Measurements from ENCODE around the gene FKBP10.
"Not testable (repeated sequence)": the region's sequence is repeated elsewhere in the genome, so short reads cannot be mapped to it uniquely, and the experiment has no call there.

The FKBP10 gene

DNA sequence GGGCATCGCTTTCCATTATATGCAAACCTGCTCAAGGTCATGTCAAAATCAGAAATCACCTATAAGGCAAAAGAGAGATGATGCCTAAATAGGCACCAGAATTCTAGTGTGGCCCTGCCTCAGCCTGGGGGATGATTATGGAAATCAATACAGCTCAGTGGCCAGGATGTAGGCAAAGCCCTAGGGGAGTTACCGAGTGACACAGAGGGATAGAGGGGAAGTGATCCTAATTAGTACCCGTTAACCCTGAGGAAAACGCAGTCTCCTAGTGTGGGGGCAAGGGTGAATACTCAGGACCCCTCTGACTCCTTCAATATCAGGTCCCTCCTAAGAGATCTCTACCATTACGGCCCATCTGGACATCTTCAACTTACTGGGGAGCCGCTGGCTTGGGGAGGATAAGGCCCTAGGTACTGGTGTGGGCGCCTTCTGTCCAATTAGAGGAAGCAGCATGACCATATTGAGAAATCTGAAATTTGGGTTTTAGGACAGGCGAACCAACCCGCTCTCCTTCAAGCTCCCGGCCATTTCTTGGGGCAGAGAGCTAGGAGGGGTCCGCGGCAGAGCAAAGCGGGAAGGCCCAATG, 22.5 kb downstream of the FKBP10 start:
- peak overlapping the region; percentile 82 for H3K4me3 ChIP-seq (ENCODE audit: low read depth, low read length)
- no peak for DNase-seq (ENCODE audit: low read depth)

DNA sequence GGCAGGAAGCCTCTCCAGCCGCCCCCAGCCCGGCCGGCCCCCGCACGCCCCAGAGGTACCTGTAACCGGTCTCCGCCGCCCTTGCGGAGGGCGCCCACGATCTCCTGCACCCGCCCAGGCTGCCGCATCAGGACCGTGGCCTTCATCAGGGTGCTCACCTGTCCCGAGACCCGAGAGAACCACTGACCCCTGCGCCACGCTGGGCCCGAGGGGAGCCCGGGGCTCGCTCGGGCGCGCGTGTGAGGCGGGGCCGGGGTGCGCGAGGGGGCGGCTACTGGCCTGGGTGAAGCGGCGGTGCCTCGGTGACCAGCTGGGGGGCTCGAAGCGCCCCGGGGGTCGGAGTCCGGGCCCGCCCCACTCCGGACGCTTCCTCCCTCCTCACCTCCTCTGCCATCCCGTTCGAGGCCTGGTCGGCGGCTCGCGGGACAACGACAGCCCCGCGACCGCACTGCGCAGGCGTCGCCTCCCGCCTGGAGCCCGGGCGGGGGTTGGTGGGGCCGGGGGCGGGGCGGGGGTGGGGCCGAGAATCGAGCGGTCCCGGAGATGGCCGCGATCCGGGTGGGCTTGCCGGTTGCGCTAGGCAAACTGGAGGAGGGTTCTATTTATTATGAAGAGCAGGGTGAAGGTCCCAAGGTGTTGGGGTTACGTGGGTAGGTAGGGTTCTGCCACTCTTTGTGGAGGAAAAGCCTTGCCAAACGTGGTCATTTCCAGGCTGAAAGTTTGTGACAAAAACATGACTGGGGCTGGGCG, 23.2 kb downstream of the FKBP10 start, which contains the start of gene NT5C3B:
Gene NT5C3B, minus strand, starts transcription at position 433 of the 750 bp plus-strand sequence. Its CDS starts 39 bp downstream, at position 394.
- no peak for DNase-seq (ENCODE audit: low read depth)
- peak within 1 kb of the TSS; percentile 82 for H3K4me3 ChIP-seq (ENCODE audit: low read depth, low read length)

DNA sequence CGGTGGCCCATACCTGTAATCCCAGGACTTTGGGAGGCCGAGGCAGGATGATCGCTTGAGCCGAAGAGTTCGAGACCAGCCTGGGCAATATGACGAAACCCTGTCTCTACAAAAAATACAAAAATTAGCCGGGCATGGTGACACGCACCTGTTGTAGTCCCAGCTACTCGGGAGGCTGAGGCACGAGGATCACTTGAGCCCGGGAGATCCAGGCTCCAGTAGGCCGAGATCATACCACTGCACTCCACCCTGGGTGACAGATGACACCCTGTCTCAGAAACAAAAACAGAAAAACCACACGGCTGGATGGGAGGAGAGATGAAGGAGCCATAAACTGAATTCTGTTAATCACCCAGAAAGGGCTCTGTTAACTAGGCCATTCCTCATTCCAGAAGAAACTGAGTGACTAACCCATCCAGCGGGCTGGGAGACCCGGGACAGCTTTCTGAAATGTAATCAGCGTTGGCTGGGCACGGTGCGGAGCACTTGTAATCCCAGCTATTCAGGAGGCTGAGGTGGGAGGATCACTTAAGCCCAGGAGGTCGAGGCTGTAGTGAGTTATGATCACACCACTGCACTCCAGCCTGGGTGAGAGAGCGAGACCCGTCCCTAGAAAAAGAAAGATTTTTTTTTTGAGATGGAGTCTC, 23.9 kb downstream of the FKBP10 start:
- H3K4me3 ChIP-seq (ENCODE audit: low read depth, low read length) = peak overlapping the region; percentile 82
- no peak for DNase-seq (ENCODE audit: low read depth)

DNA sequence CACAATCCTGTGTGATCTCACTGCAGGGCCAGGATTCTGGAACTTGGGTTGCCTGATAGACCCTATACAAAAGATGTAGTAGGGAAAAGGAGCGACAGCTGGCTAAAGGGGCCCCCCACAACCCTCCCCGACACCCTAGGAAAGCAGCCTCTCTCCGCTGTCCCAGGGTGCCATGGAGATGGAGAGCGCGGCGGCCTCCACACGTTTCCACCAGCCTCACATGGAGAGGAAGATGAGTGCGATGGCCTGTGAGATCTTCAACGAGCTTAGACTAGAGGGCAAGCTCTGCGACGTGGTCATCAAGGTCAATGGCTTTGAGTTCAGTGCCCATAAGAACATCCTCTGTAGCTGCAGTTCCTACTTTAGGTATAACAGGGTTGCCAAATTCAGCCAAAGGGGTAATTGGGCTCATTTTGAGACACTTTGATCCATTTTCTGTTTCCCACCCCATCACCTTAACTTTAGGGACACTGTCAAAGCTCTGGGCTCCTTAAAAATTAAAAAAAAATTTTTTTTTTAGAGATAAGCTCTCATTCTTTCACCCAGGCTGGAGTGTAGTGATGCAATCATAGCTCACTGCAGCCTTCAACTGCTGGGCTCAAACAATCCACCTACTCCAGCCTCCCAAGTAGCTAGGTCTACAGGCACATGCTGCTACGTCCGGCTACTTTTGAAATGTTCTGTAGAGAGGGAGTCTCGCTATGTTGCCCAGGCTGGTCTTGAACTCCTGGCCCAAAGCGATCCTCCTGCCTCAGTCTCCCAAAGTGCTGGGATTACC, 25.1 kb downstream of the FKBP10 start, which contains the start of gene KLHL10:
Gene KLHL10, plus strand, starts transcription at position 65 of the 778 bp plus-strand sequence. Its CDS starts 108 bp downstream, at position 173.
- no peak within 1 kb of the TSS for H3K4me3 ChIP-seq (ENCODE audit: low read depth, low read length)
- DNase-seq (ENCODE audit: low read depth) = no peak

DNA sequence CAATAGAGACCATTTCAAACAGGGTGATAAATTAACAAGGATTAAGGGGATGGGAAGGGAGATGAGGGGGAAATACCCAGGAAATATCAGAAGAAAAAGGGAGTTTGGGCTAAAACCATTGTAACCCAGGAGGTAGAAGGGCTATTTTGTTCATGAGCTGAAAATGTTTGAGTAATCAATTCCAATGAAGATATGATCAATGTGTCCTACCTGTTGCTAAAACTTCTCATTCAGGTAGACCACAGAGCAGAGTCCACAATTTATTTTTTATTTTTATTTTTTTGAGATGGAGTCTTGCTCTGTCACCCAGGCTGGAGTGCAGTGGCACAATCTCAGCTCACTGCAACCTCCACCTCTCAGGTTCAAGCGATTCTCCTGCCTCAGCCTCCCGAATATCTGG, 26.6 kb downstream of the FKBP10 start:
- not testable (repeated sequence) for H3K4me3 ChIP-seq (ENCODE audit: low read depth, low read length); DNase-seq (ENCODE audit: low read depth)

DNA sequence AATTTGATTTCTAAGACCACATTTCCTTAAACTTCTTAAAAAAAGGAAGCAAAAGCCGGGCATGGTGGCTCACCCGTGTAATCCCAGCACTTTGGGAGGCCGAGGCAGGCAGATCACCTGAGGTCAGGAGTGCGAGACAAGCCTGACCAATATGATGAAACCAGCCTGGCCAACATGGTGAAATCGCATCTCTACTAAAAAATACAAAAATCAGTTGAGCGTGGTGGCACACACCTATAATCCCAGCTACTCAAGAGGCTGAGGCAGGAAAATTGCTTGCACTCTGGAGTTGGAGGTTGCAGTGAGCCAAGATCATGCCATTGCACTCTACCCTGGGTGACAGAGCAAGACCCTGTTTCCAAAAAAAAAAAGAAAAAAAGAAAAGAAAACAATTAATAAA, 28.0 kb downstream of the FKBP10 start:
- H3K4me3 ChIP-seq (ENCODE audit: low read depth, low read length); DNase-seq (ENCODE audit: low read depth): not testable (repeated sequence)

DNA sequence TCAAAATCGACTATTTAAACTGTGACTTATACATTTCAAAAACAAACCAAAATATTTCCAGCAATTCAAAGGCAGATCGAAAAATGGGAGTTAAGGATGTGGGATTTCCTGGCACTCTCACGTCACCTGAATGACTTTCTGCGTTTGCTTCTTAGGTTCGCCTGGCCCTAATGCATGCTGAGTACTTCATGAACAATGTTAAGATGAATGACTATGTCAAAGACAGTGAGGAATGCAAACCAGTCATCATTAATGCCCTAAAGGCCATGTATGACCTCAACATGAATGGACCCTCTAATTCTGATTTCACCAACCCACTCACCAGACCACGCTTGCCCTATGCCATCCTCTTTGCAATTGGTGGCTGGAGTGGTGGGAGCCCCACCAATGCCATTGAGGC, 32.2 kb downstream of the FKBP10 start:
- no peak overlapping the region for H3K4me3 ChIP-seq (ENCODE audit: low read depth, low read length)
- DNase-seq (ENCODE audit: low read depth) = no peak

DNA sequence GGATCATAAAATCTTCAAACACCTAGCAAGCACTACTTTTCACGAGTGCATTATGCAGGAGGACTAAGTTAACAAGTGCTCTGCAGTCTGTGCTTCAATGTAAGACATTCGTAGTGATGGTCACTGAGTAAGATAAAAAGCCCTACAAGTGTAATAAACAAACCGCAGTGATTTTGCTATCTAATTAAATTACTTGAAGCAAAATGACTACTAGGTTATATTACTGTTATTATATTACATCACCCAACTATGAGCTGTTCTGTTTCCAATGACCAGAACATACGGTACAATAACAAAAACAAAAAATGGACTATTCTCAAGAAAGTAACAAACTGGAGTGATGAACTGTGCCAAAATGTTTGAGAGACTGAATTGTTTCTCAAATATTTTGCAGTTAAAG, 36.0 kb downstream of the FKBP10 start:
- H3K4me3 ChIP-seq (ENCODE audit: low read depth, low read length) = no peak overlapping the region
- no peak for DNase-seq (ENCODE audit: low read depth)

DNA sequence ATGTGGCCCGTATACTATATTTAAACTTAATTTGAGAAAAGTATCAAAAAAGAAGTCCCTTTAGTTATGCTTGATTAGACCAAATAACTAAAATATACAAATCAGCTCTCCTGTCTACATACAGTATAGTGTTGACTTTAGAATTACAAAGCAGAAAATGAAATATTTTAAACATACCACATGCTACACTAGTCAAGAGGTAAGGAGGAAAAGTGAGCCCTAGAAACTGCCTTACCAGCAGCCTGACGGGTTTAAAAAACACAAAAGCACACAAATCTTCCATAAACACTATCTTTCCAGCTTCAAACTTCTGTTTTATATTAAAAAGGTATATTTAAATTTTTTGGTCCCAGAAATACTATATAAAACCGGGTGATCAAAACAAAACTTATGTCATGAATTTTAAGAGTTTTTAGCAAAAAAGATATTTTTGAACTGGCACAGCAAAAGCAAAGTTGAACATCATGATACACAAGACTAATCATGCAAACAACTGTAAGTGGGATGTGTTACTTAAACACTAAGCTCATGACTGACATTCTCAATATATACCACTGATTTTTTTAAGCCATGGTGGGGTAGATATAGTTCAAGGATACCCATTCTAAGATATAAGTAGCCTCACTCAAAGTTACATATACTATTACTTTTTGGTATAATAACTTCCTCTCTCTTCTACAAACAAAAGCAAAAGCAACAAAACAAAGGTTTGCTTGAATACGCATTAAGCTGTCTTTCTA, 36.6 kb downstream of the FKBP10 start:
- DNase-seq (ENCODE audit: low read depth) = no peak
- H3K4me3 ChIP-seq (ENCODE audit: low read depth, low read length) = no peak overlapping the region

DNA sequence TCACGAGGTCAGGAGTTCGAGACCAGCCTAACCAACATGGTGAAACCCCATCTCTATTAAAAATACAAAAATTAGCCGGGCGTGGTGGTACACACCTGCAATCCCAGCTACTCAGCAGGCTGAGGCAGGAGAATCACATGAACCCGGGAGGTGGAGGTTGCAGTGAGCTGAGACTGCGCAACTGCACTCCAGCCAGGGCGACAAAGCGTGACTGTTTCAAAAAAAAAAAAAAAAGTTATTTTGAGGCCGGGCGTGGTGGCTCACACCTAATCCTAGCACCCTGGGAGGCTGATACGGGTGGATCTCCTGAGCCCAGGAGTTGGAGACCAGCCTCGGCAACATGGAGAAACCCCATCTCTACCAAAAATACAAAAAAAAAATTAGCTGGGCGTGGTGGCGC, 38.6 kb downstream of the FKBP10 start:
- DNase-seq (ENCODE audit: low read depth) = not testable (repeated sequence)

DNA sequence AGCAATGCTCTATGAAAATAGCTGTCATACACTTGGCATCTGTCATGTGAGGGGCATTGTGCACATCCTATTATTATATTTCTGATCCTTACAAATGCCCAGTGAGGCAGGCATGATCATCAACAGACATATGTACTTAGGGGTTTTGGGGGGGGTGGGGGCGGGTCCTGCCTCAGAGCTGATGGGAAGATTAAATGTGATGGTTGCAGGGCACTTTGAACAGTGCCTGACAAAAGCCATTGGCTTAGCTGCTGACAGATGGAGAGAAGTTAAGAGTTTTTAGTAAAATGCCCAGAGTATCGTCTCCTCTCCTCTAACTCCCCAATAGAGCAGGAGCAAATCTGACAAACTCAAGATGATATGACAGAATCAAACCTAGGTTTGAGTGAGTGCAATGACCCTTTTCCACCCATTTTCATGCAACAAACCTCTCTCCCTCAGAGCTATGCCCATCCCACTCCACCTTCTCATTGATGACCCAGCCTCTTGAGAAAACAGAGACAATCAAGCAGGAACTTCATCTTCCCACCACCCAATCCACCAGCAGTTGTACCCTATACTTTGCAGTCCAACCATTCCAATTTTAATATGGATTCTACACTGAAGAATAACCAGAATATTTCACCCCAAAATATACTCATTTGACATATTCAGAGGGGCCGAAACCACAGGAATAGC, 47.6 kb downstream of the FKBP10 start:
- H3K4me3 ChIP-seq (ENCODE audit: low read depth, low read length) = no peak overlapping the region
- no peak for DNase-seq (ENCODE audit: low read depth)

More for the DNA sequence above, 38.6 kb downstream of the FKBP10 start:
- not testable (repeated sequence) for H3K4me3 ChIP-seq (ENCODE audit: low read depth, low read length)

DNA sequence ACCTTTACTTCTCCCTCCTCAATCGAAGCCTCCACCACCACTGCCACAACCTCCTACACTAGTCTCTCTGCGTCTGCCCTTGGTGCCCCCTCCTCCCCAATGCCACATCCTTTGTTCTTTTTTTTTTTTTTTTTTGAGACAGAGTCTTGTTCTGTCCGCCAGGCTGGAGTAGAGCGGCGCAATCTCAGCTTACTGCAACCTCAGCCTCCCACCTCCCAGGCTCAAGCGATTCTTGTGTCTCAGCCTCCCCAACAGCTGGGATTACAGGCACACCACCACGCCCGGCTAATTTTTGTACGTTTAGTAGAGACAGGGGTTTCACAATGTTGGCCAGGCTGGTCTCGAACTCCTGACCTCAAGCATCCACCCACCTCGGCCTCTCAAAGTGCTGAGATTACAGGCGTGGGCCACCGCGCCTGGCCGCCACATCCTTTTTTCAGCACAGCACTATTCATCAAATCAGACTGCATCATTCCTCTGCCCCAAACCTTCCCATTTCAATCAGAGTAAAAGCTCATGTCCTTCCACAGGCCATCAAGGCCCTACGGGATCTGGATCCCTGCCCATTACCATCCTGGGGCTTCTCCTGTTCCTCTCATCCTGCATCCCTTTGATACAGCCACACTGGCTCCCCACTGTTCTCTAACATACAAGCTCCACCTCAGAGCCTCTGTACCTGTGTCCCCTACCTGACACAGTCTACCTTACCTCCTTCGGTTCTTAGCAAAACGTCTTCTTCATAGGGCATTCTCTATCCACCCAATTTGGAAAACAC, 50.5 kb downstream of the FKBP10 start:
- peak overlapping the region; percentile 88 for H3K4me3 ChIP-seq (ENCODE audit: low read depth, low read length)
- DNase-seq (ENCODE audit: low read depth) = no peak

DNA sequence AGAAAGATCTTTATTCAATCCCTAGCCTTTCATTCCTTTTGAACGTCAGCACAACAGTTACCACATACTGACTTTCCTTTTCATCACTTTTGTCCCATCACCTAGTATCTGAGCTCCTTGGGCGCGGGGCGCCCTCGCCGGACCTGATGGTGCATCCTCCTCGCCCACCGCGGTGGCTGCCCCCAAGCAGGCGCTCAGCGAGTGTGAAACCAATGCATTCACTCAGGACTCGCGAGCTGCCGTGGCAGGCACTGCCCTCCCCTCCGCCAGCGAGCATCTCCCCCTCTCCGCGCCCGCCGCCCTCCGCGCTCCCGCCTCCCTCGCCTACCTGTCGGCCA, 51.7 kb downstream of the FKBP10 start:
- no peak for DNase-seq (ENCODE audit: low read depth)

DNA sequence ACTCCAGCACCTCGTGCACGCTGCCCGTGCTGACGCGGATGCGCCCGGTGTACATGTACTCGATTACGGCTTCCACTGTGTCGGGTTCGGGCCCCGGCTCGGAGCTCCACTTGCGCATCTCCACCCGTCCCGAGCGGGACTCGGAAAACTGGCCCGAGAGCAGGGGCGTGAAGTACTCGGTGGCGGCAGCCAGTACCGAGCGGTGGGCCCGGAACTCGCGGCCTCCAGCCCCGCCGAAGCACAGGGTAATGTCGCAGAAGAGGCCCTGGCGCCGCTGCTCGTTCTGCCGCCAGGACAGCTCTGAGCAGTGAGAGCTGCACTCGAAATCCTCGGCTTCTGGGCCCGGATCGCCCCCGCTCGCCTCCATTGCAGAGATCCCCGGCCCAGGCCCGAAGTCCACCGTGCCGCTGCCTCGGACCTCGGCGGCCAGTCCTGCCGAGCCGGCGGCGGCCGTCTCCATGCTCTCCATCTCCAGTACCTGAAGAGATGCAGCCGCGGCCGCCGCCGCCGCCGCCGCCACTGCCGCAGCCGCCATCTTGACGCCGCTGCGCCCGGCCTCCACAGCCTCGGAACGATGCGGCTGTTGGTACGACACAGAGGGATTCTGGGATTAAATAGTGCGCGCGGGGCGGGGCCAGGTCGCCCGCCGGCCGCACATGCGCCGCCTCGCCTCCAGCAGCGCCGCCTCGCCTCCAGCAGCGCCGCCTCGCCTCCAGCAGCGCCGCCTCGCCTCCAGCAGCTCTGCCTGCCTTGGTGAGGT, 52.2 kb downstream of the FKBP10 start, which contains the start of gene KLHL11:
Gene KLHL11, minus strand, starts transcription at position 588 of the 760 bp plus-strand sequence. Its CDS starts 53 bp downstream, at position 535.
- H3K4me3 ChIP-seq (ENCODE audit: low read depth, low read length) = peak within 1 kb of the TSS; percentile 88

More for the DNA sequence above, 51.7 kb downstream of the FKBP10 start:
- peak overlapping the region; percentile 88 for H3K4me3 ChIP-seq (ENCODE audit: low read depth, low read length)

DNA sequence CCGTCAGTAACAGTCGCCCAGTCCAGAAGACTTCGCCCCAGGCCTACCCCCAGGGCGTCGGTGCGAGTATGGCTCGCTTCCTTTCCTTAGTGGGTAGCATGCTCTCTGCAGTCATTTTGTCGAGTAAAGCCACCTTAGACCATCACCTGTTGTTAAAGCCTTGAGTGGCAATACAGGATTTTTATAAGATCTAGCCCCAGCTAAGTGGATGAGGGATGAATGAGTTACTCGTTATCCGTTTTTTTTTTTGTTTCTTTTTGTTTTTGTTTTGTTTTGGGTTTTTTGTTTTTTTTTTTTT, 52.7 kb downstream of the FKBP10 start:
- no peak for DNase-seq (ENCODE audit: low read depth)
- peak overlapping the region; percentile 35 for H3K4me3 ChIP-seq (ENCODE audit: low read depth, low read length)

More for the DNA sequence above, 52.2 kb downstream of the FKBP10 start, which contains the start of gene KLHL11:
- peak; percentile 57 for DNase-seq (ENCODE audit: low read depth)

DNA sequence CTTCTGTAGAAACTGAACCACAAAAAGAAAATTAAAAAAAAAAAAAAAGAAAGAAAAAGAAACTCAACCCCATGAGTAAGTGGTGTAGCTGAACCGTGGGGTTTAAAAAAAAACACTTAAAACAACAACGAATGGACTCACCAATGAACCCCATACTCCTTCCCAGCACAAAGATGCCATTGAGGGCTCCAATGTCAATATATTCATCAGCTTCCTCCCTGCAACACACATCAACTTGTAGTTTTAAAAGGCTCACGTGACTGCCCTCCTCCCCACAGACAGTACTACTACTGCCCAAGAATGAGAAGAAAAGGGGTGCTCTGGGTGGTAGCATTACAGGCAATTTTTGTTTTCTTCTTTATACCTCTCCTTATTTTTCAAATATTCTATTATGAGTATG, 55.8 kb downstream of the FKBP10 start:
- no peak overlapping the region for H3K4me3 ChIP-seq (ENCODE audit: low read depth, low read length)
- DNase-seq (ENCODE audit: low read depth) = no peak

DNA sequence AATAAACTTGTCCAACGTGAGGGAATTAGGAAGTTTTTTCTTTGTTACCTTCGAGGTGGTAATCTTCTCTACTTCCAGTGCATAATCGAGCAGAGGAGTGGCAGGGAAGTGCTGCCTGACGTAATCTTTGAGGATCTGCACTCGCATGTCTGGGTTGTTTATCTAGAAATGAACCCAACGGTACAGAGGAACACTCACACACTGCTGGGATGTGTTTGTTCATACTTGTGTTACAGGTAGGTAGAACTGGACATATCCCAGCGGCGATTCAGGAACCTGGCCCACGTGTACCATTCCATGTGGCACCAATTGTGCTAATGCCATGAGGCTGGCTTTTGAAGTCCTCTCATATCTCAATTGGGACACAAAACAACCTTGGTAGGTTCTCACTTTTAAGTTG, 56.6 kb downstream of the FKBP10 start:
- no peak for DNase-seq (ENCODE audit: low read depth)
- H3K4me3 ChIP-seq (ENCODE audit: low read depth, low read length) = no peak overlapping the region
